Kidney epithelial cell (primary cell): Measurements from ENCODE around the gene CDRT4. TPM values are rescaled to one million over a fixed set of nuclear protein-coding genes. Genes with fewer than 3 reads are reported as not detected.

Experiments
- DNase-seq: peaks from one replicate; pipeline ENCODE4 v3.0.0-alpha.2; 2010; ENCODE audit warnings: low read depth
- H3K27me3 ChIP-seq: 2 replicates; pipeline ENCODE4 v1.6.0; 2011; ENCODE audit warnings: low read length; ENCODE audit not compliant: control insufficient read depth, insufficient read depth
- H3K36me3 ChIP-seq: 2 replicates; pipeline ENCODE4 v1.5.1; 2011; ENCODE audit warnings: low read length; ENCODE audit not compliant: control insufficient read depth, insufficient read depth
- H3K4me3 ChIP-seq: 2 replicates; pipeline ENCODE4 v1.5.1; 2011; ENCODE audit warnings: low read depth, mild to moderate bottlenecking, control low read depth, low read length
- total RNA-seq: library from RNA; depleted of rRNA; stranded (reverse); fragments of >200 nt; gene quantifications from 2 replicates; pipeline ENCODE4 v1.2.3, GENCODE V29; 2015
- TF ChIP-seq, protein P1 (sequence below): IDR thresholded peaks from 2 replicates; pipeline ENCODE4 v1.5.1; 2011; ENCODE audit warnings: mild to moderate bottlenecking, moderate library complexity, low read length, control low read depth, inconsistent platforms; ENCODE audit not compliant: insufficient read depth, poor library complexity, severe bottlenecking

Gene CDRT4
- total RNA-seq, 1 donor from 2014 or later, result 3.6 TPM

DNA sequence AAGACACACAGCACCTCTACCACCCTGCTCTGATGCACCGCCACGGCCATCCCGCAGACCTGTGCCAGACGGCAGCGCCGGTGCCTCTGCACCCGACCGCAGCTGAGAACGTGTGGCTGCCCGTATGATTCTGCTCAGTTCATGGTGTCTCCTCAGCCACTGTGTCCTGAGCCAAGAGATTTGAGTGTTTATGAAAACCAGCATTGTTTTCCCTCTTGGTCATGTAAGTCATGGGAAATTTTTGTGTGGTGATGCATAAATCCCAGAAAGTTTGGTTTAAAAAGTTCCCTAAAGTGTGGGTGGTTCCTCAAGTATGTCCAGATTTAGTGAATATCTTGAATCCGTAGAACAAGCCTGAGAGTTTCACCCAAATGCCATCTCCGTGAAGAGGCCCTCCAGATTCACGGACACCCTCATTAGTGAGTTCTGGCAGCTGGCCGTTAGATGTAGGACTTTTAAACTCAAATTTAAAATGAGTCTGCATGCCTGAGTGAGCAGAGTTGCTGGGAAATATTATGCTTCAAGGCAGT, 57.6 kb downstream of the CDRT4 start:
- peak; percentile 69 for DNase-seq
- Histone ChIP-seq H3K27me3 (no peaks in the 10 kb centered on the region), H3K4me3 (no peak overlapping the region), H3K36me3 (no peaks in the 10 kb centered on the region)
- TF ChIP-seq, protein P1, sequence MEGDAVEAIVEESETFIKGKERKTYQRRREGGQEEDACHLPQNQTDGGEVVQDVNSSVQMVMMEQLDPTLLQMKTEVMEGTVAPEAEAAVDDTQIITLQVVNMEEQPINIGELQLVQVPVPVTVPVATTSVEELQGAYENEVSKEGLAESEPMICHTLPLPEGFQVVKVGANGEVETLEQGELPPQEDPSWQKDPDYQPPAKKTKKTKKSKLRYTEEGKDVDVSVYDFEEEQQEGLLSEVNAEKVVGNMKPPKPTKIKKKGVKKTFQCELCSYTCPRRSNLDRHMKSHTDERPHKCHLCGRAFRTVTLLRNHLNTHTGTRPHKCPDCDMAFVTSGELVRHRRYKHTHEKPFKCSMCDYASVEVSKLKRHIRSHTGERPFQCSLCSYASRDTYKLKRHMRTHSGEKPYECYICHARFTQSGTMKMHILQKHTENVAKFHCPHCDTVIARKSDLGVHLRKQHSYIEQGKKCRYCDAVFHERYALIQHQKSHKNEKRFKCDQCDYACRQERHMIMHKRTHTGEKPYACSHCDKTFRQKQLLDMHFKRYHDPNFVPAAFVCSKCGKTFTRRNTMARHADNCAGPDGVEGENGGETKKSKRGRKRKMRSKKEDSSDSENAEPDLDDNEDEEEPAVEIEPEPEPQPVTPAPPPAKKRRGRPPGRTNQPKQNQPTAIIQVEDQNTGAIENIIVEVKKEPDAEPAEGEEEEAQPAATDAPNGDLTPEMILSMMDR, result no peak

DNA sequence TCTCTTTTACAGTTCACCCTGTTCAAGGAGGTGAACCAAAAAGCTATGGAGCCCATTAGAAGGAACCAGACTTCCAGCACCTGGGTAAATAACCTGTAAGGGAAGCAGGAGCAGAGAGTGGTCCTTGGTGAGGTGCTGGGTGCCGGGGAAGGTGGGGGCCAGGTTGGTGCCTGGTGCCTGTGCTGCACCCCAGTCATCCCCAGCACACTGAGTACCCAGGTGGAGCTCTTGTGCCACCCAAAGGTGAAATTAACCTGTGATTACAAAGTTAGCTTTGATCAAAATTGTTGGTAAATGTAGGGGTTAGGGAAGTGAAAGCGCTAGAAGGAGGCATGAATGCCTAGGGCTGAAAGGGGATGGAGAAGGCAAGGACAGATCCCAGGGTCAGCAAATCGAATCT, 58.6 kb downstream of the CDRT4 start:
- Histone ChIP-seq H3K27me3 (no peaks in the 10 kb centered on the region), H3K4me3 (no peak overlapping the region), H3K36me3 (no peaks in the 10 kb centered on the region)
- TF ChIP-seq, protein P1, result no peak
- DNase-seq, result no peak

DNA sequence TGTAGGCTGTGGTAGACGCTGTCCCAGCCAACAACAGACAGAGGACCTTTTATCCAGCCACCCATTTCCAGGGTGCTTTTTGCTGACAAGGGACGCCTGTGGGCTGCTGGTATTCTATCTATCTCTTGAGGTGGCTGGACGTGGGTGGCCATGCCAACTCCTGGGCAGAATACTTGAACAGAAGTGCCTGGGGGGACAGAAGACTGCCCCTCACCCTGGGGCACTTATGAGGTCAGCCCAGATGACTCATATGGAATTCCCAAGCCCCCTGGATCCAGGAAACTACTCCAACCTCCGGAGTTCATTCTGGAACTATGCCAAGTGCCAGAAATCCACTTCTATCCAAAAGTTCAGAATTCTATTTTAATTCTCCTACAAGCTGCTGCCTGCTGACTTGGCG, 61.3 kb downstream of the CDRT4 start:
- H3K4me3 ChIP-seq, result no peak overlapping the region
- H3K36me3 ChIP-seq, result no peaks in the 10 kb centered on the region
- no peak for DNase-seq
- no peaks in the 10 kb centered on the region for H3K27me3 ChIP-seq
- TF ChIP-seq, protein P1, result no peak

DNA sequence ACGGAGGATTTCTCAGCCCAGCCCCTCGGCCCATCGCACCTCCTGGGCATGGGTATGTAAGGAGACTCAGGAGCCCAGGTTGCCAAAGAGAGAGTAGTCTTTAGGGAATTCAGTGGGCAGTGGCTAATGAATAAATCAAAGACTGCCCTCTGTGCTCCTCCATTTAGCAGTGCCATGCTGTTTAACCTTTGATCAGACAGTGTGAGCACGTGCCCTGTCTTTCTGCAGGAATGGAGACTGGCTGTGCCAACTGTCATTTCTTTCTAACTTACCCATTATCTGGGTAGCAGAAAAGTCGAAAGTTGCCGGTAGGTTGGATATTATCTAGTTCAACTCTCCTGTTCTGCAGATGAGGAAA, 62.4 kb downstream of the CDRT4 start:
- TF ChIP-seq, protein P1, result no peak
- Histone ChIP-seq H3K36me3 (no peaks in the 10 kb centered on the region), H3K27me3 (no peaks in the 10 kb centered on the region), H3K4me3 (no peak overlapping the region)
- DNase-seq, result no peak

DNA sequence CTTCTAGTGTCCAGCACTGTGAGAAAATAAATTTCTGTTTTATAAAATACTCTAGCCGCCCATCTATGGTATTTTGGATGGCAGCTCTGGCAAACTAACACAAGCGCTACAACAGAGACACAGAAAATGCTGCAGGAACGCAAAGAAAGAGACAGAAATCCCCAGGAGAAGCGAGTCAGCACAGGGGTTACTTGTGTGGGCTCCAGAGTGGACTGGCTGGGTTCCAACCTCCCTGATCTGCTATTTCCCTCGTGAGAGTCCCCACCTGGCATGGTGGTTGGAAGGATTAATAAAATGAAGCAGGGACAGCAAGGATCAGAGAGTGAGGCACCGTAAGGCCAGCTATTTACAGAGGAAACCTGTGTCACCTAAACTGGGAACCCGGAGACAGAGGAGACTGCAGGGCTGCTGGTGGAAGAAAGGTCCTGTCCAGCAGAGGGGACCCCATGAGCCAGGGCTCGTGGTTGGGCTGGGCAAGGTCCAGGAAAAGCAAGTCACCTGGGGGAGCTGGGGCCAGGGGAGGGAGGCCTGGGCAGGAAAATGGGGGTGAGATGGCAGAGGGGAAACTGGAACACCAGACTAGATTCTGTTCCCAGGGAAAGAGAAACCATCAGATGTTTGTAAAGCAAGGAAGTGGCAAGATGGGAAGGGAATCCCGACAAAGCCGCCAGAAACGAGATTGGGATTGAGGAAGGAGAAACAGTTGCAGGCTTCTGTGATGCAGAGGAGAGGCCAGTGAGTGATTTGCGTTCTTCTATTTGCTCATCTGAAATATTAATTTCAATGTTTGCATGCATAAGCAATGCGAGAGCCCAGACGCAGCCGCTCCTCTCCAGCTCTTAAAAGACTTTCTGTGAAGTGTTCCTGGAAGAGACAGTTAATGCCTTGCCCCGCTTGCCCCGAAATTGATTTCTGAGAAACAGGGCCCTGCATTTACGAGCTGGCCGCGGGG, 63.0 kb downstream of the CDRT4 start:
- TF ChIP-seq, protein P1, result no peak
- DNase-seq, result no peak

More for the DNA sequence above, 63.0 kb downstream of the CDRT4 start:
- no peak overlapping the region for H3K4me3 ChIP-seq
- H3K36me3 ChIP-seq, result no peaks in the 10 kb centered on the region
- H3K27me3 ChIP-seq, result no peaks in the 10 kb centered on the region
